ENCODE results near the gene CNTFR.
"Not testable (repeated sequence)": the region's sequence is repeated elsewhere in the genome, so short reads cannot be mapped to it uniquely, and the experiment has no call there.

CNTFR gene

GRCh38 chr9:34555500-34555899 is 34.0 kb downstream of the CNTFR start:
- DNase-seq (ENCODE audit: low read depth in 2 of 2, low spot score in 1 of 2), result no peak

GRCh38 chr9:34555002-34555348 is 34.5 kb downstream of the CNTFR start:
- DNase-seq (ENCODE audit: low read depth in 2 of 2, low spot score in 1 of 2), result no peak

DNA sequence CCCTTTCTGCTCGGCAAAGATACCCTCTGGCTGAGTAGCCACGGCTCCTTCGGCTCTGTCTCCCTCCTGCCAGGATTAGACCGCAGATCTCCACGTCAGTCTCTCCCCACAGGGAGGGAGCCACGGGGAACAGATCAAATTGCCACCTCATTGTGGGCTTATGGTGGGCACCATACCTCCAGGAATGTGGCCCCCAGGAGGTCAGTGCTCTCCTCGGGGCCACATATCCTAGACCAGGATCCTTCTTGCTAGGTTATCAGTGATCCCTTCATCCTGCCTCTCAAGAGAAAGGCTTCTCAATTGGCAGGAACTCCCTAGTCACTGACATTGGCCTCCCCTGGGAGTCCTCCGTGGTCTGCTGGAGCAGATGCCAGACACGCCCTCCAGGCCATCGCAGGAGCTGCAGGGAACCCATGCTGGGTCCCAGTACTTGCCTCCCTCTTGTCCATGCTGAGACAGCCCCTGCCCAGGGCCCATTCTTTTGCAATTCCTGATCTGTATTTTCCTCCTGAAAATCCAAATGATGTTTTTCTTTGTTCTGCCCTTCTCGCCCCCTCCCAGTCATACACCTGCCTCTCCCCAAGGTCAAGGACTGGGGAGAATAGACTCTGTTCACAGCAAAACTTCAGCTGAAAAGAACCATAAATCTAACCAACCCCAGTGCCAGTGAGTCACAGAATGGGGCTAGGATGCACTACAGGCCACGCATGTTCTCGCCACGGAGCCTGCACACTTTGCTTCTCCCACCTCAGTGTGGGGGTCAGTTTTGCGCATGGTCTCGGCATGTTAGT is 35.1 kb downstream of the CNTFR start:
- DNase-seq (ENCODE audit: low read depth in 2 of 2, low spot score in 1 of 2), result no peak

DNA sequence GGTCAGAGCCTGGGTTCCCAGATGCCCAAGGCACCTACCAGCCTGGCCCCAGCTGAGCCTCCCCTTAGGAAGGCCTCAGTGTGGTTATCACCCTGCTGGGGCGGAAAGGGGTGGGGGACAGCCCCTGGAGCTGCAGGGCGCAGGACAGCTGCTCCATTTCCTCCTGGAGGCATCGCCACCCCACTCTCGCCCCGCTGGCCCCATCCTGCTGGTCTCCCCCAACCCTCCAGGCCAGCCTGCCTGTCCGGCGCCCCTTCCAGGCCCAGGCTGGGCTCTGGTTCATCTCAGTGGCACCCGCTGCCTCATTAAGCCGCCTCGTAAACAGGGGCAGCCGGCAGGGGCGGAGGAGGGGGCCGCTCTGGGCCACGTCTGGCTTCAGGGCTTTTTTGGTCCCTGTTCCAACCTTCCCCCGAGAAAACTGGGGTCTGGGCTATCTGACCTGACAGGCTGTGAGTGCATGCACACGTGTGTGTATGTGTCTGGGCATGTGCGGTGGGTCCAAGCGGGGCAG is 36.0 kb downstream of the CNTFR start:
- DNase-seq (ENCODE audit: low read depth in 2 of 2, low spot score in 1 of 2), result no peak

- DNase-seq (ENCODE audit: low read depth in 2 of 2, low spot score in 1 of 2), result no peak
Observed at GRCh38 chr9:34552986-34553385, 36.5 kb downstream of the CNTFR start.

DNA sequence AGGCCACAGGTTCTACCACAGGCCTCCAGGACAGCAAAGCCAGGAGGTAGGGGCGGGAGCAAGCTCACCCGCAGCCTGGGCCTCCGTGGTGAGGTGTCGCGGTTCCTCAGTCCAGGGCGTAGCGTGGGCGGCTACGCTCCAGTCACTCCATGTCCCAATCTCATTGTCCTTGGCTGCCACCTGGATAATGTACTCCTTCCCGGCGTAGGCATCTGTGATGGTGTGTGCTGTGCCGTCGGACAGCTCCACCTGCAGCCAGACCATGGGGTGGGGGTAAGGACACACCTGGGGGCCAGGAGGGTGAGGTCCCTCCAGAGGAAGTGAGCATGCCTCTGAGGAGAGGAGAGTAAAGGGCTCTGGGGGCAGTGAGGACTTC is 36.9 kb downstream of the CNTFR start:
- no peak for DNase-seq (ENCODE audit: low read depth in 2 of 2, low spot score in 1 of 2)

- DNase-seq (ENCODE audit: low read depth in 2 of 2, low spot score in 1 of 2), result no peak
Observed at GRCh38 chr9:34551751-34552605, 37.5 kb downstream of the CNTFR start.

GRCh38 chr9:34550681-34551270 is 38.7 kb downstream of the CNTFR start:
- DNase-seq (ENCODE audit: low read depth in 2 of 2, low spot score in 1 of 2), result no peak

GRCh38 chr9:34550016-34550680 is 39.4 kb downstream of the CNTFR start:
- DNase-seq (ENCODE audit: low read depth in 2 of 2, low spot score in 1 of 2), result no peak

GRCh38 chr9:34549407-34549732 is 40.2 kb downstream of the CNTFR start:
- no peak for DNase-seq (ENCODE audit: low read depth in 2 of 2, low spot score in 1 of 2)

DNA sequence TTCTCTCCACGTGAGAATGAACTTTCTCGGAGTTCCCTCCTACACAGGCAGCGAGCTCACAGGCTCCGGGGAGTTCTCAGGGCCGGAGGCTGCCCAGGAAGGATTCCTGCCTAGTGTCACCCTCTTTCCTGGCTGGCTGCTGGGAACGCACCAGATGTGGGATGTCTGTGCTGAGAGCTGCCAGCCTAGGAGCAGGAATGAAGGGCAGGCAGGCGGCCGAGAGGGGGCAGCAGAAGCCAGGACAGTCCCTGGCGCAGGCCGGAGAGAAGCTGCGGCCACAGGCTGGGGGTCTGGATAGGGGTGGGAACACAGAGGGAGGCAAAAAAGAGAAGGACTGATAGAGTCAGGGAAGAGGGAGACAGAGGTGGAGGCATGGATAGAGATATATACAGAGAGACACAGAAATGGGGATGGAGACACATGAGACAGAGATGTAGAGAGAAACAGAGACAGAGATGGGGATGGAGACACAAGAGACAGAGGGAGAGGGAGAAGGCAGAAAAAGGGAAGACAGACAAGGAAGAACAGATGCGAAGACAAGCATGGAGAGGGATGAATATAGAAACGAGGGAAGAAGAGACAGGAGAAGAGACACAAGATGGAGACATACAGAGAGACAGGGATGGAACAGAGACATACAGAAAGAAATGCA is 41.4 kb downstream of the CNTFR start:
- no peak for DNase-seq (ENCODE audit: low read depth in 2 of 2, low spot score in 1 of 2)

- peak in 1 of 2 donors; percentile 10 for DNase-seq (ENCODE audit: low read depth in 2 of 2, low spot score in 1 of 2)
Observed at GRCh38 chr9:34546834-34547827, 42.4 kb downstream of the CNTFR start.

- no peak for DNase-seq (ENCODE audit: low read depth in 2 of 2, low spot score in 1 of 2)
Observed at GRCh38 chr9:34546102-34546833, 43.3 kb downstream of the CNTFR start.

GRCh38 chr9:34545497-34545896 is 44.0 kb downstream of the CNTFR start:
- no peak for DNase-seq (ENCODE audit: low read depth in 2 of 2, low spot score in 1 of 2)

DNA sequence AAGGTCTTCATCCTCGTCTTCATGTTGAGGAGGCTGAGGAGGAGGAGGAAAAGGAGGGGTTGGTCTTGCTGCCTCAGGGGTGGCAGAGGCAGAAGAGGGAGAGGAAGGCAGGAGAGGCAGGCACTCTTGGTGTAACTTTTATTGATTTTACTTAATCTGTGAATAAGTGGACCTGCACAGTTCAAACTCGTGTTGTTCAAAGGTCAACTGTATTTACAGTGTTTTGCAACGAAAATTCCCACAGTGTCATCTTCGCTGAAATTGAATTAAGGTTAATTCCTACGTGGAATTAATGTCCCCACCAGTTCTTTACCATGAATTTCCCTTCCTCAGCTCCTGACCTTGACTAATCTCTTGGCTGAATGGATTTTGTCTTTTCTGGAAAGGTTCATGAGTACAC is 45.5 kb downstream of the CNTFR start:
- DNase-seq (ENCODE audit: low read depth in 2 of 2, low spot score in 1 of 2), result no peak

DNA sequence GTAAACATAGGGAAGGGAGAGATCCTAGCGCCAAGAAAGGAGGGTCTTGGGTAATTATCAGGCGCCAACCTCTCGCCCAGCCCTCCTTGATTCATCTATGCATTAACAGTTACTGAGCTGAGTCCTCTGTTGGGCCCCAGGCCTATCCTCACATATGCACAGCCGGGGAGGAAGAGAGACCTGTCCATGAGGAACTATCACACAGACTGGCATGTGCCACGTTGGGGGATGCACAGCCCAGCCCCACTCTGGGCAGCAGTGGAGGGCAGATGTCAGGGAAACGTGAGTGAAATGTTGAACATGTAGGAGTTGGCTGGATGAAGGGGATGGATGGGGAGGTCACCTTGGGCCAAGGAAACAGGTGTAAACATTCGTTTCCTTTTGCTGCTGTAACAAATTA is 48.0 kb downstream of the CNTFR start:
- no peak for DNase-seq (ENCODE audit: low read depth in 2 of 2, low spot score in 1 of 2)

DNA sequence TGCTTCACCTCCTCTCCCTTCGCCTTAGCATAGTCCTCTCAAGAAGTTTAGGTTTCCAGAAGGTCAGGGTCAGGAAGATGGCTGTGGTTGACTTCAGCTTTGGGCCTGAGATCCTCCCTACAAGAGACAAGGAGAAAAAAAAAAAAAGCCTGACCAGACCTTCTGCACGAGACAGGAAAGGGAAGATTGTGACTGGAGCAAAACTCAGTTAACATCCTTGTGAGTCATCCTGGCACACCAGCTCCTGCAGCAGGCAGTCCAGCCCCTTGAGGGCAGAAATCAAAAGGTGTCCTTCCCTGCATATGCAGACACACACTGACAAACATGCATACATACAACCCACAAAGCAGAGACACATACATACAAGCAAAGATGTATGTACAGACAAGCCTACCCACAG is 48.7 kb downstream of the CNTFR start:
- no peak for DNase-seq (ENCODE audit: low read depth in 2 of 2, low spot score in 1 of 2)

GRCh38 chr9:34536685-34537084 is 52.8 kb downstream of the CNTFR start:
- no peak for DNase-seq (ENCODE audit: low read depth in 2 of 2, low spot score in 1 of 2)

DNA sequence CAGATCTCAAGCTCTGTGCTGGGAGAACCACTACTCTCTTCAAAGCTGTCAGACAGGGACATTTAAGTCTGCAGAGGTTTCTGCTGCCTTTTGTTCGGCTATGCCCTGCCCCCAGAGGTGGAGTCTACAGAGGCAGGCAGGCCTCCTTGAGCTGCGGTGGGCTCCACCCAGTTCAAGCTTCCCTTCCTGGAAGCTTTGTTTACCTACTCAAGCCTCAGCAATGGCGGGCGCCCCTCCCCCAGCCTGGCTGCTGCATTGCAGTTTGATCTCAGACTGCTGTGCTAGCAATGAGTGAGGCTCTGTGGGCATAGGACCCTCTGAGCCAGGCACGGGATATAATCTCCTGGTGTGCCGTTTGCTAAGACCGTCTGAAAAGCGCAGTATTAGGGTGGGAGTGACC is 57.5 kb downstream of the CNTFR start:
- not testable (repeated sequence) for DNase-seq (ENCODE audit: low read depth in 2 of 2, low spot score in 1 of 2)
